ENCODE data around the gene NSL1.

- TF ChIP-seq CTCF (IDR thresholded peaks at IDR 0.05 in 2 of 3, conservative IDR thresholded peaks at IDR 0.05 in 1 of 3; ENCODE audit: insufficient read depth in 2 of 3, low read depth in 1 of 3, low read length in 3 of 3), result no peak
- TF ChIP-seq E2F3 (CRISPR knock-in tag; IDR thresholded peaks at IDR 0.05), result no peak
- no peak for TF ChIP-seq GATA2 (CRISPR knock-in tag; IDR thresholded peaks at IDR 0.05)
- TF ChIP-seq ZFP91 (CRISPR knock-in tag; IDR thresholded peaks at IDR 0.05), result no peak
- no peak for TF ChIP-seq ESRRB (CRISPR knock-in tag; IDR thresholded peaks at IDR 0.05; ENCODE audit: borderline replicate concordance)
- TF ChIP-seq TSC22D4 (tag; IDR thresholded peaks at IDR 0.05), result no peak
- TF ChIP-seq YBX1 (IDR thresholded peaks at IDR 0.05), result no peak
- no peak for TF ChIP-seq POLR2A (conservative IDR thresholded peaks at IDR 0.05)
- TF ChIP-seq NFIC (IDR thresholded peaks at IDR 0.05), result no peak
- no peak for TF ChIP-seq POLR2AphosphoS2 (IDR thresholded peaks at IDR 0.05; ENCODE audit: low read length)
- TF ChIP-seq E2F5 (CRISPR knock-in tag; IDR thresholded peaks at IDR 0.05), result no peak
Observed at GRCh38 chr1:212794561-212795014, 3.0 kb upstream of the NSL1 start.

Measured in K562 (cell line).